IPS-18c (cell line): ENCODE data around the gene NT5DC1.

ENCODE experiments used
- H3K4me3 ChIP-seq: 2 replicates; pipeline ENCODE4 v1.7.0; 2013; ENCODE audit warnings: low read depth, mild to moderate bottlenecking, low read length, moderate library complexity; ENCODE audit not compliant: insufficient read depth
- H3K9me3 ChIP-seq: one replicate; pipeline ENCODE4 v1.6.1; 2013; ENCODE audit warnings: mild to moderate bottlenecking, low read length, moderate library complexity; ENCODE audit not compliant: control insufficient read depth, insufficient read depth

The NT5DC1 gene

DNA sequence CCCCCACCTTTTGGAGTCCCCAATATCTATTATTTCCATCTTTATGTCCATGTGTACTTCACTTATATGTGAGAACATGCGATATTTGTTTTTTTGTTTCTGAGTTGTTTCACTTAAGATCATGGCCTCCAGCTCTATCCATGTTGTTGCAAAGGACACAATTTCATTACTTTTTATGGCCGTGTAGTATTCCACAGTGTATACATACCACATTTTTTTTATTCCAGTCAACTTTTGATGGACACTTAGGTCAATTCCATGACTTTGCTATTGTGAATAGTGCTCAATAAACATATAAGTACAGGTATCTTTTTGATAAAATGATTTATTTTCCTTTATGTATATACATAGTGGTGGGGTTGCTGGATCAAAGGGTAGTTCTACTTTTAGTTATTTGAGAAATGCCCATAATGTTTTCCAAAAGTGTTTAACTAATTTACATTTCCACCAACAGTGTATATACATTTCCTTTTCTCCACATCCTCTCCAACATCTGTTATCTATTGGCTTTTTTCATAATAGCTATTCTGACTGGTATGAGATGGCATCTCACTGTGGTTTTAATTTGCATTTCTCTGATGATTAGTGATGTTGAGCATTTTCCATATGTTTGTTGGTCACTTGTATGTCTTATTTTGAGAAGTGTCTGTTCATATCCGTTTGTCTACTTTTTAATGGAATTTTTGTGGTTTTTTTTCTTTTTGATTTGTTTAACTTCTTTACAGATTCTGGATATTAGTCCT lies 59.3 kb downstream of the NT5DC1 start:
- H3K4me3 ChIP-seq = no peak overlapping the region
- H3K9me3 ChIP-seq = no peaks in the 10 kb centered on the region

DNA sequence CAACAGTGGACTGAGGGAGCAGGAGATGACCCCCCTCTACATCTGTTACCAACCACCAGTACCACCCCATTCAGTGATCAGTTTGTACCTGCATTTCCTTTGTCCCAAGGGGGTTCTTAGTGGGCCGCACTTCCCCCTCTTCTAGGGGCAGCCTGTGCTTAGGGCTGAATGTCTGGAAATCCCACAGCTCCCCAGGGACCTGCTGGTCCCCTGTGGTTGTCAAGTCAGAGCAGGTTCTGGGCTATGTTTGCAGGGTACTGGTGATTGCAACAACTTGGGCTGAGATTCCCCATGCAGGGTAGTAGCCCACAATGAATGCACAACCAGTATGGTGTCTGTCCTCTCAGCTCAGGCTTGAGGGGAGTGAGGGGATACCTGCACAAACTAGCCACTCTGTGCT lies 64.9 kb downstream of the NT5DC1 start:
- Histone ChIP-seq H3K9me3 (no peaks in the 10 kb centered on the region), H3K4me3 (no peak overlapping the region)

DNA sequence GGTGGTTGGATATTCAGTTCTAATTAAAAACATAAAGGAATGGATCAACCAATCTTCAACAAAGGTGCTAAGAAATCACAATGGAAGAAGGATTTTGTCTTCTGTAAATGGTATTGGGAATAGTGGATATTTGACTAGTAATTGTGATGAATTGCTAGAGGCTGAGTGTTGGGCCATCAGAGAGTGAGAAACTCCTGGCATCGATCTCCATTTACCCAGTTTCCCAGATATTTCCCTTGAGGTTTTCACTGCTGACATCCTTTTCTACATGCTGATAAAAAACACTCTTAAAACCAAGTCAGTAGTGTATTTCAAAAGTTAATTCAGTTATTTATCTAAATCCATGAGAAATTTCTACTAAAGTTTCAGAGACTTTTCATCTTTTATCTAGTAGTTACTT lies 65.7 kb downstream of the NT5DC1 start:
- Histone ChIP-seq H3K9me3 (no peaks in the 10 kb centered on the region), H3K4me3 (no peak overlapping the region)

GRCh38 chr6:116168148-116168547 lies 67.5 kb downstream of the NT5DC1 start:
- Histone ChIP-seq H3K9me3 (no peaks in the 10 kb centered on the region), H3K4me3 (no peak overlapping the region)

DNA sequence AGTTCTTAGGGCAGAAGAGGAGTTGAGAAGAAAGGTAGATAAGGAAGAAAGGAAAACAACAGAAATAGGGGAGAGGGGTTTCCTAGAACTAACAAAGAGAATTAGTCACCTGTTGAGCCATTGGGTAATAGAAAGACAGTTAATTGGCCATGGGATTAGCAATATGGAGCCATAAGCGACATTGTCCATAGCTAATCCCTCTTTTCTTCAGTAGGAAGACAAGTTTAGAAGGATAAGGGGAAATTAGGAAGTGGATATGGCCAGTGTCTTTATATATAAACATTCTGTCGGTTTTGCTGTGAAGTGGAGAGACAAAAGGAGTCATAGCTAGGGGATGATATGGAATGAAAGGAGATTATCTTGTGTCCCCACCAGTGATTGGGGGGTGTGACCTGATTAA lies 69.2 kb downstream of the NT5DC1 start:
- Histone ChIP-seq H3K9me3 (no peaks in the 10 kb centered on the region), H3K4me3 (no peak overlapping the region)

- Histone ChIP-seq H3K4me3 (no peak overlapping the region), H3K9me3 (no peaks in the 10 kb centered on the region)
These were observed 69.9 kb downstream of the NT5DC1 start for GRCh38 chr6:116170358-116171057.

DNA sequence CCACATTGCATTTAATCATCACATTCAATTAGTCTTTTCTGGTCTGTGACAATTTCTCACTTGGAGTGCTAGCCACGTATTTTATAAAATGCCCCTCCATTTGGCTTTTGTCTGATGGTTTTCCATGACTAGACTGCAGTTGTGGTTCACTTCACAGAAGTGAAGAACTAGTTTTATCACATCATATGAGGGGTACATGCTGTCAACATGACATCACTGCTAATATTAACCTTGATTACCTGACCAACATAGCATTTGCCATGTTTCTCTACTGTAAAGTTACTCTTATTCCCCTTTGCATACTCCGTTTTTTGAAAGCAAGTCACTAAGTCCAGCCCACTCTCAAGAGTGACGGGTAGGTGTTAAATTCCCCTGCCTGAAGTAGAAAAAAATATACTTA lies 73.3 kb downstream of the NT5DC1 start:
- Histone ChIP-seq H3K9me3 (no peaks in the 10 kb centered on the region), H3K4me3 (no peak overlapping the region)

DNA sequence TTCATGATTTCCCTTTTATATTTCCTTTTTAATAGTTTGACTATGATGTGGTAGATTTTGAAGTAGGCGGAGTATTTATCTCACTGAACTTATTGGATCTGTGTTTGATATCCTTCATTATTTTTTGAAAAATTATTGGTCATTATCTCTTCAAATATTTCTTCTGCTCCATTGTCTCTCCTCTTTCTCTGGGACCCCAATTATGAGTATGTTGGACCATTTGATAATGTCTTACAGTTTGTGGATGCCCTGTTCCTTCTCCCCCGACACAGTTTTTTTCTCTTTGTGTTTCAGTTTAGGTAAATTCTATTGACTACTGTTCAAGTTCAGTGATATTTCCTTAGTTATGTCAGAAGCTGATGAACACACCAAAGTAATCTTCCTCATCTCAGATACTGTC lies 74.7 kb downstream of the NT5DC1 start:
- no peak overlapping the region for H3K4me3 ChIP-seq
- no peaks in the 10 kb centered on the region for H3K9me3 ChIP-seq

GRCh38 chr6:116176596-116176995 lies 75.9 kb downstream of the NT5DC1 start:
- Histone ChIP-seq H3K9me3 (no peaks in the 10 kb centered on the region), H3K4me3 (no peak overlapping the region)

DNA sequence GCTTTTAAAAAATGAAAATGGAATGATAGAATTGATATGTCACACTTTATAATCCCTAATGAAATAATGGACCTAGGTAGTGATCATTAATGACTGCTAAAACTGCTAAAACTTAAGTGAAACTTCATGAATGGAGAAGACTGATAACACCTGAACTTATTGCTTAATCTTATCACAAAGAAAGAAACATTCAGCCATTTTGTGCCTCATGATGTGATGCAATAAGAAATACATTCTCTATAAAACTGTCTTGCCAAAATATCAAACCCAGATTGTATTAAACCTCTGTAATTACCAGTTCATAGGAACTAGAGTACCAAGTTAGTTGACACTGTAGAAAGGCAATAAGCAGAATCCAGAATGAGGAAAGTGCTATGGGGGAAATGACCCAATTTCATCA lies 79.7 kb downstream of the NT5DC1 start:
- H3K9me3 ChIP-seq = no peaks in the 10 kb centered on the region
- no peak overlapping the region for H3K4me3 ChIP-seq

DNA sequence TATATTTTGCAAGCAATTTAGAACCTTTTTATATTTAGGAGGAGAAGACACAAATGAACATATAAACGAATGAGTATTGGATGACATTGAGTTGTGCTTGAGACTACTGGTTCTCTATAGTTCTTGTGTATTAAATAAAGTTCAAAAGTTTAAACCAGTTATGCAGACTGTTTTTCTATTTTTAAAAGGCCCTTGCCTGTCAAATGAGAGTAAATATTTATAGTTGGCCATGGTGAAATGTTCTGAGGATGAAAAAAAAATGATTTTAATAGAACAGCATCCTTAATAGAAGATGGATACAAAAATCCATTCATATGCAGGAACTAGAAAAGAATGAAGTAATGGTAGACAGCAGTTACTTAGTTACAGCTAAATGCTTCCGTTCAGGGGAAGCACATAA lies 88.8 kb downstream of the NT5DC1 start:
- Histone ChIP-seq H3K4me3 (no peak overlapping the region), H3K9me3 (no peaks in the 10 kb centered on the region)

DNA sequence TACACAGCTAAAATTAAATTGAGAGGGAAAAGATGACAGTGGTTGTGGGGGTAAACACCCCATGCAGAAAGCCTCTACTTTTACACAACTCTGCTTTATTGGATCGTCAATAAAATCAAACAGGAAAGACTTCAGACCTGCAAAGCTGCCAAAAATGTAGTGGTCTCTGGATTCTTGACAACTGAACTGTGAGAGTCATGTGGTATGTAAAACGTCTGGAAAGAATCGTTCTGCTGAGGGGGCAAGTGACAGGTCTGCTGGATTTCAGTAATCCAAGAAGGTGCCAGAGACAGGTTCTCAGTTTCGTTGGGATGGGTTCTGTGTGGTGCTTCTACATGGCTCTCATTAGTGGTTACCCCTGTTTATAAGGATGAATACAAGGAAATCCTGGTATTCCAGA lies 89.9 kb downstream of the NT5DC1 start:
- Histone ChIP-seq H3K9me3 (no peaks in the 10 kb centered on the region), H3K4me3 (no peak overlapping the region)

DNA sequence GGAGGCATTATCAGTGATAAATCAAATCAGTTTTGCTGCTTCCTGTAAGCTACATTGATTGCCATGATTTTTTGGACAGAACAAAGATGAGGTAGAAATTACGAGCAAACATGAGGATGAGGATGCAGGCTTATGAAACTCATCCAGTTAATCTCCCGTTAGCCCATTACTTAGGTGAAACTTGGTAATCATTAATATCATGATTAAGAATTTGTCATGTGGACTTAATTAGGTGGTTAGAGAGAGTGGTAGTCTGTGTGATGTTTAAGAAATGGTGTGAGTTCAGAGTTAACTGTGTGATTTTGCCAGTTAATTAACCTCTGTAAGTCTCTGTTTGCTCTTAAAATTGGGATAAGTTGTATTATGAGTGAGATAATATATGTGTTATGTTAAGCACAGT lies 91.2 kb downstream of the NT5DC1 start:
- no peaks in the 10 kb centered on the region for H3K9me3 ChIP-seq
- no peak overlapping the region for H3K4me3 ChIP-seq

- no peaks in the 10 kb centered on the region for H3K9me3 ChIP-seq
- H3K4me3 ChIP-seq = no peak overlapping the region
These were observed 92.1 kb downstream of the NT5DC1 start for GRCh38 chr6:116192786-116193185.

DNA sequence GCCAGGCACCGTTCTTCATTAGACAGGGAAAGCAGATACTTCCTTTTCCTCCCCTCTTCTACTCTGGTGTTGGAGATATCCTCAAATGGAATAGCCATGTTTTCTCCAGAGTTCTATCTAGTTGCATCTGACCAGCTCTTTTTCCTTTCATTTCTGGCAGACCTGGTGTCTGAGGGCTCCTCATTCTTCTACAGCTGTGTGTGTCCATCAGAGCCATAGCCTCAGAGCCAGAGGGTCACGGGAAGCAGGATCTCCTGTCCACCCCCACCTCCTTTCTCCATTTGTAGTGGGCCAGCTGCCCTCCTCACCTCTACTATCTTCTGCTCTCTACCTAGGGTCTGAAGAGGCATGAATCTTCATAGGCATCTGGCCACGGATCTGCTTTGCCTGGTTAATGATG lies 96.2 kb downstream of the NT5DC1 start:
- H3K4me3 ChIP-seq = no peak overlapping the region
- no peaks in the 10 kb centered on the region for H3K9me3 ChIP-seq

DNA sequence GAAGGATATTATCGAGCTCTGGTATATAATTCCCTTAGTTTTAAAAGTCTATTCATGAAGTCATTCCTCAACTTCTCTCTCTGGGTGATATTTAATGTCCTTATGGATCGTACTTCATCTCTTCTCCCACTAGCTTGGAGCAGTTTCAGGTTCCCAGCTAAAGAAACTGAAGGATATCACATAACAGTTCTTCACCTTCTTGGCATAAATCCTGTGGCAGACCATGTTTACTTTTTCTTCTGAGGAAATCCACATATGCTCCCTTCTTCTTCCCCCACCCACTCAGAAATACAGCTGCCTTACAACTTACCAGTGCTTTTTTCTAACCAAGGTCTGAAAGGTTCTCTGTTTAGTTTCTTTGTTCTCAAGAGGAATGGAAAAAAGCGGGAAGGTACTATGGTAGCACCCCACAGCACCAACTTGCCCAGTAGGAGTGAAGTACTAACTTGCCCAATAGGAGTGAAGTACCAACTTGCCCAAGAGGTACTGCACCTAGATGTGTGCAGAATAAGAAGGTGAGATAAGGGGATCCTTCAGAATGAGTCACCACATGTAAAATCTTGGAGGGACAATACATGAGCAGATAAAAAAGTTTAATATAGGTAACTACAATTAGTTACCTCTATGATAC lies 100.1 kb downstream of the NT5DC1 start:
- Histone ChIP-seq H3K9me3 (no peaks in the 10 kb centered on the region), H3K4me3 (no peak overlapping the region)

DNA sequence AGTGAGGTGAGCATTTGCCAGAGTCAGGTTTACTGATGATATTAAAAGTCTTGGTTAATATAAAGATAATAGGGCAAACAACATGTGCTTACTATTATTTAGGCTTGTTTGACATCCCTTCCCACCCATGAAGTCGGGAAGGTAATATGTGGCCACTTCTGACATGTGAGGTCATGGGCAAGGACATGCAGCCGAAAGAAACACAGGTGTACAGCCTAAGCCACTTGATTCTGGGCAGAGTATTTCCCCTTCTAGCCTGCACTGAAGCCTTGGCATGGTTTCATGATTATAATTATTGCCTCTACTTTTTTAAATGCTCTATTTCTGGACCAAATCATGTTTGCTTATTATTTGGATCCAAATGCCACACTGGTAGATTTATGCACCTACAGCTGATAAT lies 100.9 kb downstream of the NT5DC1 start:
- H3K4me3 ChIP-seq = no peak overlapping the region
- no peaks in the 10 kb centered on the region for H3K9me3 ChIP-seq

DNA sequence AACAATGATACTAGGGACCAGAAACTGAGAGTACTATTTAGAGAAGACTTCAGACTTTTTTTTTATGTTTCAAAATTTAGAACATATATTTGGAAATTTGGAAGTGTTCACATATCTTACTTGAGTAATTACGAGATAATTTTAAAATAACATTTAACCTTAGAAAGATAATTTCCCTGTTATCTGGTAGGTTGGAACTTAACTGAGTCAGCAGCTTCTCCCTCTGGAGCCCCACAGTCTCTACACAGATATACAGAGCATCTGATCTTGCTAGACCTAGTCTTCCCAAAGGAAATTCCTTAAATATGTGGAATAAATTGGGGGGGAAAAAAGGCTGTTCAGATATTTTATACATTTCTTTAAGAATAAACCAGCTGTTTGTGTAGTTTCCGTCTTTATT lies 104.6 kb downstream of the NT5DC1 start:
- no peaks in the 10 kb centered on the region for H3K9me3 ChIP-seq
- H3K4me3 ChIP-seq = no peak overlapping the region
